Glutamatergic neuron (in vitro differentiated cells): Measurements from ENCODE around the gene ANKRD13A. TPM values are rescaled to one million over a fixed set of nuclear protein-coding genes. Genes with fewer than 3 reads are reported as not detected.

Source experiments
- DNase-seq: peaks from one replicate; pipeline ENCODE4 v3.0.0; 2022
- H3K27ac Mint-ChIP-seq: one replicate; pipeline ENCODE4 v1.8.0; 2020; ENCODE audit warnings: mild to moderate bottlenecking, mixed read lengths, inconsistent platforms; ENCODE audit not compliant: unreplicated experiment
- H3K27me3 Mint-ChIP-seq: one replicate; pipeline ENCODE4 v1.8.0; 2020; ENCODE audit warnings: mild to moderate bottlenecking, moderate library complexity, mixed read lengths, inconsistent platforms; ENCODE audit not compliant: unreplicated experiment
- H3K36me3 Mint-ChIP-seq: one replicate; pipeline ENCODE4 v1.8.0; 2020; ENCODE audit warnings: mild to moderate bottlenecking, mixed read lengths, inconsistent platforms; ENCODE audit not compliant: unreplicated experiment
- H3K4me1 Mint-ChIP-seq: one replicate; pipeline ENCODE4 v1.8.0; 2020; ENCODE audit warnings: mild to moderate bottlenecking, low read depth, mixed read lengths, inconsistent platforms; ENCODE audit not compliant: unreplicated experiment
- H3K4me3 Mint-ChIP-seq: one replicate; pipeline ENCODE4 v1.8.0; 2020; ENCODE audit warnings: mild to moderate bottlenecking, mixed read lengths, inconsistent platforms; ENCODE audit not compliant: unreplicated experiment
- H3K9me3 Mint-ChIP-seq: one replicate; pipeline ENCODE4 v1.8.0; 2020; ENCODE audit warnings: mild to moderate bottlenecking, moderate library complexity, mixed read lengths, inconsistent platforms; ENCODE audit not compliant: unreplicated experiment
- CTCF ChIP-seq: fragments of 200-600 bp; sonication (generic); IDR thresholded peaks from one replicate; pipeline ENCODE4 v1.5.0; 2021; ENCODE audit not compliant: partially characterized antibody, unreplicated experiment
- long read RNA-seq: library from polyadenylated mRNA; unstranded; transcript quantifications from one replicate; pipeline ENCODE4 v2.0.0, GENCODE V29; 2020; ENCODE audit not compliant: unreplicated experiment
- total RNA-seq: library from RNA; stranded (reverse); fragmentation: NEBNext Ultra II Directional; extraction: Animal tissue kit (Norgen Biotek cat#: 25700); gene quantifications from one replicate; pipeline ENCODE4 v1.2.1, GENCODE V29; 2021; ENCODE audit not compliant: unreplicated experiment

The ANKRD13A gene
- 139 TPM for total RNA-seq
- long read RNA-seq, full-length matches to known transcripts = 6 of 18 reads
- long read RNA-seq, partial matches to known transcripts = 2 of 18 reads
- long read RNA-seq, other reads (novel, unspliced or antisense) = 10 of 18 reads

DNA sequence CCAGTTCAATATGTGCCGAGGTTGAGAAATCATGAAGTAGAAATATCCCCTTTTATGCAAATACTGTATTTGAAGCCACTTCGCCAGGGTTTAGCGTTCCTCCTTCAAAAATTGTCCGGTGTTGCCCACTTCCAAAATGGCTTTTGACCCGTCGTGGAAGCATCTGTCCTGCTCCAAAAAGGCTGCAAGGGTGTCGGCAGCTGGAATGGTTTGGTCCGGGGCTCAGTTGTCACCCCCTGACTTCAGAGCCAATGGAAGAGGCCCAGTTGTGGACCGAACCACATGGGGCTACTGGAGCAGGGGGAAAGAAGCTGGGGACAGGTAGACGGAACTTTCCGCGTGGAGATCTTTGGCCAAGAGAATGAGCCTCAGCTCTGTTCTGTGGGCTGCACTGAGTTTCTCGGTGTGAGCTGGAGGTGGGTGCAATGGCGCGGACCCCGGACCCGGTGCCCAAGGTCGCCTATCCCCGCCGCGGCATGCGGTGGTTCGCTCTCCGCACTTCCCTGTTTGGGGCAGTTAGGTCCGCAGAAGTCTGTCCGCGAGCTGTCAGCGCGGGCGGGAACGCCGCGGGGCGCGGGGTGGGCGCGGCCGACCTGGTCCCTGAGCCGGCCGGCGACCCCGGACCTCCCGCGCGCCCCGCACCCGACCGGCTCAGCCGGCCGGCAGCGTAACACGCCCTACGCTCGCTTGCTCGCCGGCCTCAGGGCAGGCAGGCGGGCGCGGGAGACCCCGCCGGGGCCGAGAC is at the start of gene ANKRD13A:
ANKRD13A (plus strand) TSS at position 527 of the 745 bp plus-strand sequence. CDS start 259 bp downstream, outside the sequence.
- Mint-ChIP-seq H3K4me3 (peak within 1 kb of the TSS; percentile 99), H3K27me3 (peaks cover 12% of the 10 kb centered on the region), H3K4me1 (peaks cover 17% of the 10 kb centered on the region), H3K9me3 (peaks cover 10% of the 10 kb centered on the region), H3K27ac (peak within 1 kb of the TSS; percentile 99), H3K36me3 (no peaks in the 10 kb centered on the region)
- peak; percentile 82 for DNase-seq
- TF ChIP-seq CTCF = no peak

GRCh38 chr12:109950625-109951024 is 48.6 kb upstream of the ANKRD13A start:
- Mint-ChIP-seq H3K4me1 (peaks cover 31% of the 10 kb centered on the region), H3K27me3 (peaks cover 3% of the 10 kb centered on the region), H3K9me3 (peaks cover 2% of the 10 kb centered on the region), H3K36me3 (no peaks in the 10 kb centered on the region), H3K4me3 (no peak overlapping the region), H3K27ac (no peak overlapping the region)
- DNase-seq = no peak
- TF ChIP-seq CTCF = no peak

DNA sequence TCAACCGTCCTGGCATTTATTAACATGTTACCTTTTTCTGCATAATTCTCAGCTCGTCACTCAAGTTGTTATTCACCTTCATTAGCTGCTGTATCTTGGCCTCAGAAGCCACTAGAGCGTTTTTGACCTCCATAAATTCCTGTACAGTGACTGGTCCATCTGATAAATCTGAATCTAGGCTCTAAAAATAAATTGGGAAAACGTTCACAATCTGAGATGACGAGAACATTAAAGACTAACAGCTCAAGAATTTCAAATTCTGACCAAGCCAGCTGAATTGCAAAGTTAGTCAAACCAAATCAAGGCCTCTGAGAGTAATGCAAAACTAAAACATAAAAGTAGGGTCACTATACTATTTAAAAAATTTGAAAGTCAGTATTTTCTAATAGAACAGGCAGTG is 48.1 kb upstream of the ANKRD13A start:
- H3K9me3 Mint-ChIP-seq = peaks cover 2% of the 10 kb centered on the region
- H3K36me3 Mint-ChIP-seq = no peaks in the 10 kb centered on the region
- H3K27ac Mint-ChIP-seq = no peak overlapping the region
- H3K4me1 Mint-ChIP-seq = peaks cover 31% of the 10 kb centered on the region
- H3K27me3 Mint-ChIP-seq = peaks cover 3% of the 10 kb centered on the region
- H3K4me3 Mint-ChIP-seq = no peak overlapping the region
- TF ChIP-seq CTCF = no peak
- DNase-seq = no peak

DNA sequence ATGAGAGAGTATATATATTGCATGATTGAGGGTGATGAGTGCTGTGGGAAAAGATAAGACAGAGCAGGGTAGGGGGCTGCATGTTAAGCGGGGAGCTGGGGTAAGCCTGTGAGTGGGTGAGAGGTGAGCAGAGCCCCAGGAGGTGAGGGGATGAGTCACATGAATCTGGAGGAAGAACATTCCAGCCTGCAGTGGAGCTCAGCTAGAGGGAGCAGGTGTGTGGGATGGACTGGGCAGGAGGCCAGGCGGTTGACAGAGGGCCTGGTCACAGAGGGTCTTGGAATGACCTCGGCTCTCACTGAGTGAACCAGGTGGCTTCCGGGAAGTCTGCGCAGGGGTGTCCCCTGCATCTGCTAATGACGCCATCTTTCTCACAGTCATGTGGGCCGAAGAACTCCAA is 47.5 kb upstream of the ANKRD13A start:
- H3K4me1 Mint-ChIP-seq = peaks cover 26% of the 10 kb centered on the region
- peak overlapping the region; percentile 35 for H3K27ac Mint-ChIP-seq
- TF ChIP-seq CTCF = no peak
- no peak for DNase-seq
- H3K27me3 Mint-ChIP-seq = peaks cover 3% of the 10 kb centered on the region
- peaks cover 2% of the 10 kb centered on the region for H3K9me3 Mint-ChIP-seq
- H3K36me3 Mint-ChIP-seq = no peaks in the 10 kb centered on the region
- H3K4me3 Mint-ChIP-seq = no peak overlapping the region
